SU-DHL-6 (cell line): ENCODE results near the gene TRPM1.
"Not testable (repeated sequence)": the region's sequence is repeated elsewhere in the genome, so short reads cannot be mapped to it uniquely, and the experiment has no call there.

Source experiments
- H2AFZ ChIP-seq: fragments of 200-600 bp; sonication (generic); 2 replicates; pipeline ENCODE4 v1.6.1; 2014; ENCODE audit warnings: low read depth, mild to moderate bottlenecking, moderate library complexity, mixed read lengths, antibody characterized with exemption, low read length; ENCODE audit not compliant: severe bottlenecking
- H3F3A ChIP-seq: fragments of 200-600 bp; shearing (Covaris generic); 2 replicates; pipeline ENCODE4 v1.6.0; 2016; ENCODE audit warnings: antibody characterized with exemption, mild to moderate bottlenecking; ENCODE audit not compliant: insufficient read depth
- H3K27ac ChIP-seq: fragments of 200-600 bp; sonication (generic); 2 replicates; pipeline ENCODE4 v1.5.1; 2016; ENCODE audit warnings: low read depth, mild to moderate bottlenecking, low read length, moderate library complexity, mixed read lengths
- H3K27me3 ChIP-seq: fragments of 200-600 bp; sonication (generic), shearing (Covaris generic); 2 replicates; pipeline ENCODE4 v1.6.0; 2014; ENCODE audit warnings: mild to moderate bottlenecking, low read length
- H3K36me3 ChIP-seq: fragments of 200-600 bp; sonication (generic); 2 replicates; pipeline ENCODE4 v1.6.1; 2014; ENCODE audit warnings: mild to moderate bottlenecking, low read length, mixed read lengths
- H3K4me2 ChIP-seq: fragments of 300-600, 200-600 bp; shearing (Covaris generic), sonication (generic); 2 replicates; pipeline ENCODE4 v1.6.0; 2014; ENCODE audit warnings: low read length, low read depth, mild to moderate bottlenecking; ENCODE audit not compliant: poor library complexity, severe bottlenecking
- H3K4me3 ChIP-seq: fragments of 200-600 bp; sonication (generic); 2 replicates; pipeline ENCODE4 v1.5.1; 2014; ENCODE audit warnings: antibody characterized with exemption, low read length, mild to moderate bottlenecking, mixed read lengths; ENCODE audit not compliant: insufficient read depth, poor library complexity, severe bottlenecking
- H3K79me2 ChIP-seq: fragments of 200-600 bp; sonication (generic); 2 replicates; pipeline ENCODE4 v1.6.1; 2014; ENCODE audit warnings: mild to moderate bottlenecking, low read length, moderate library complexity; ENCODE audit not compliant: insufficient read depth
- H3K9ac ChIP-seq: fragments of 200-600 bp; sonication (generic); 2 replicates; pipeline ENCODE4 v1.7.0; 2014; ENCODE audit warnings: mild to moderate bottlenecking, low read length
- H3K9me2 ChIP-seq: fragments of 200-600 bp; sonication (generic); replicated peaks from 2 replicates; pipeline ENCODE4 v1.6.1; 2014; ENCODE audit warnings: low read length; ENCODE audit not compliant: insufficient read depth
- H3K9me3 ChIP-seq: fragments of 200-600 bp; sonication (generic); 2 replicates; pipeline ENCODE4 v1.6.1; 2014; ENCODE audit warnings: low read length, mixed read lengths; ENCODE audit not compliant: insufficient read depth
- H4K20me1 ChIP-seq: fragments of 200-600 bp; sonication (generic); 2 replicates; pipeline ENCODE4 v1.6.1; 2014; ENCODE audit warnings: low read depth, mild to moderate bottlenecking, antibody characterized with exemption, low read length, moderate library complexity, mixed read lengths
- CTCF ChIP-seq: fragments of 200-600 bp; sonication (generic); IDR thresholded peaks from one replicate; pipeline ENCODE4 v1.5.1; 2017; ENCODE audit warnings: antibody characterized with exemption, mild to moderate bottlenecking, low read length, moderate library complexity; ENCODE audit not compliant: insufficient read depth, poor library complexity, severe bottlenecking
- EZH2phosphoT487 ChIP-seq: fragments of 200-600 bp; sonication (generic), shearing (Covaris generic); conservative IDR thresholded peaks from 2 replicates; pipeline ENCODE4 v1.6.1; 2018; ENCODE audit warnings: mild to moderate bottlenecking, antibody characterized with exemption, low read length, moderate library complexity, mixed read lengths

TRPM1 gene

GRCh38 chr15:31089368-31090047 is 12.0 kb downstream of the TRPM1 start:
- Histone ChIP-seq H3K9me2 (no peaks in the 10 kb centered on the region), H3F3A (no peaks in the 10 kb centered on the region), H3K36me3 (no peaks in the 10 kb centered on the region), H4K20me1 (no peaks in the 10 kb centered on the region), H2AFZ (no peak overlapping the region), H3K4me2 (no peak overlapping the region), H3K9ac (no peak overlapping the region), H3K27ac (no peak overlapping the region), H3K4me3 (no peak overlapping the region), H3K27me3 (no peaks in the 10 kb centered on the region), H3K79me2 (no peaks in the 10 kb centered on the region), H3K9me3 (no peaks in the 10 kb centered on the region)
- TF ChIP-seq EZH2phosphoT487 (no peak), CTCF (no peak)

- Histone ChIP-seq H3F3A (no peaks in the 10 kb centered on the region), H3K79me2 (no peaks in the 10 kb centered on the region), H3K27me3 (no peaks in the 10 kb centered on the region), H3K9me3 (no peaks in the 10 kb centered on the region), H3K9ac (no peak overlapping the region), H3K27ac (no peak overlapping the region), H3K36me3 (no peaks in the 10 kb centered on the region), H3K9me2 (no peaks in the 10 kb centered on the region), H3K4me2 (no peak overlapping the region), H4K20me1 (no peaks in the 10 kb centered on the region), H3K4me3 (no peak overlapping the region), H2AFZ (no peak overlapping the region)
- no peak for TF ChIP-seq CTCF
- TF ChIP-seq EZH2phosphoT487, result no peak
These were observed 12.7 kb downstream of the TRPM1 start for GRCh38 chr15:31088672-31089367.

- H3K27ac ChIP-seq, H3K9me2 ChIP-seq, H3F3A ChIP-seq, H3K4me2 ChIP-seq, H3K9me3 ChIP-seq, H3K4me3 ChIP-seq, H3K27me3 ChIP-seq, H4K20me1 ChIP-seq, H3K36me3 ChIP-seq, H2AFZ ChIP-seq, H3K9ac ChIP-seq, H3K79me2 ChIP-seq: not testable (repeated sequence)
These were observed 13.5 kb downstream of the TRPM1 start for GRCh38 chr15:31088041-31088440.

- Histone ChIP-seq H3K27me3 (no peaks in the 10 kb centered on the region), H3K79me2 (no peaks in the 10 kb centered on the region), H4K20me1 (no peaks in the 10 kb centered on the region), H3F3A (no peaks in the 10 kb centered on the region), H3K9me2 (no peaks in the 10 kb centered on the region), H3K9me3 (no peaks in the 10 kb centered on the region), H3K4me2 (no peak overlapping the region), H3K27ac (no peak overlapping the region), H3K4me3 (no peak overlapping the region), H2AFZ (no peak overlapping the region), H3K9ac (no peak overlapping the region), H3K36me3 (no peaks in the 10 kb centered on the region)
- no peak for TF ChIP-seq CTCF
- no peak for TF ChIP-seq EZH2phosphoT487
These were observed 15.2 kb downstream of the TRPM1 start for GRCh38 chr15:31086344-31086743.
